Fibroblast of lung (primary cell): ENCODE measurements around the gene XRCC4. TPM values are rescaled to one million over a fixed set of nuclear protein-coding genes. Genes with fewer than 3 reads are reported as not detected.

Experiments used
- DNase-seq, 2 donors: peaks; one replicate each; pipeline versions ENCODE4 v3.0.0 to v3.0.0-alpha.2; 2010; ENCODE audit warnings: low read depth in 2 of 2
- H2AFZ ChIP-seq: 2 replicates; pipeline ENCODE4 v1.5.1; 2012; ENCODE audit warnings: low read length, control low read depth, inconsistent platforms
- H3K27ac ChIP-seq: 2 replicates; pipeline ENCODE4 v1.5.1; 2011; ENCODE audit warnings: low read length, control low read depth; ENCODE audit not compliant: insufficient read depth
- H3K27me3 ChIP-seq: 2 replicates; pipeline ENCODE4 v1.5.1; 2011; ENCODE audit warnings: mild to moderate bottlenecking, low read length; ENCODE audit not compliant: control insufficient read depth, insufficient read depth
- H3K36me3 ChIP-seq: 2 replicates; pipeline ENCODE4 v1.5.1; 2011; ENCODE audit warnings: low read length; ENCODE audit not compliant: control insufficient read depth, insufficient read depth
- H3K4me1 ChIP-seq: 2 replicates; pipeline ENCODE4 v1.5.1; 2011; ENCODE audit warnings: low read length; ENCODE audit not compliant: control insufficient read depth, insufficient read depth; ENCODE audit errors: extremely low read depth
- H3K4me2 ChIP-seq: 2 replicates; pipeline ENCODE4 v1.5.1; 2011; ENCODE audit warnings: low read length, control low read depth; ENCODE audit not compliant: insufficient read depth; ENCODE audit errors: extremely low read depth
- H3K4me3 ChIP-seq, 4 experiments: fragments of 200-600 bp in 1 of 4; sonication (generic) in 1 of 4; replicated peaks in 1 of 4; 2 replicates each; pipeline ENCODE4 v1.5.1; 2011 to 2016; ENCODE audit warnings: low read length in 4 of 4, low read depth in 3 of 4, mild to moderate bottlenecking in 3 of 4, control low read depth in 2 of 4, inconsistent platforms in 1 of 4, mixed read lengths in 1 of 4; ENCODE audit not compliant: insufficient read depth in 1 of 4; ENCODE audit errors: control extremely low read depth in 1 of 4
- H3K79me2 ChIP-seq: 2 replicates; pipeline ENCODE4 v1.5.1; 2012; ENCODE audit warnings: mild to moderate bottlenecking, low read length, inconsistent platforms; ENCODE audit not compliant: control insufficient read depth, insufficient read depth
- H3K9ac ChIP-seq: 2 replicates; pipeline ENCODE4 v1.5.1; 2011; ENCODE audit warnings: mild to moderate bottlenecking, low read length, control low read depth; ENCODE audit not compliant: insufficient read depth
- H3K9me3 ChIP-seq: 2 replicates; pipeline ENCODE4 v1.5.1; 2012; ENCODE audit warnings: low read depth, low read length; ENCODE audit not compliant: control insufficient read depth, insufficient read depth
- H4K20me1 ChIP-seq: 2 replicates; pipeline ENCODE4 v1.5.1; 2011; ENCODE audit warnings: low read length; ENCODE audit not compliant: control insufficient read depth, insufficient read depth; ENCODE audit errors: extremely low read depth
- EZH2 ChIP-seq: IDR thresholded peaks from 2 replicates; pipeline ENCODE4 v1.5.1; 2012; ENCODE audit warnings: low read length, control low read depth, mild to moderate bottlenecking; ENCODE audit errors: missing control alignments
- polyA plus RNA-seq, 2 donors: library from polyadenylated mRNA; depleted of rRNA in 1 of 2; stranded (reverse) in 1 of 2; unstranded in 1 of 2; fragments of >200 nt; gene quantifications; 2 replicates each; pipeline ENCODE4 v1.2.1, GENCODE V29; 2011 to 2012; ENCODE audit warnings: missing spikeins in 1 of 2
- total RNA-seq: library from RNA; depleted of rRNA; stranded (reverse); fragments of >200 nt; gene quantifications from 2 replicates; pipeline ENCODE4 v1.2.1, GENCODE V29; 2014
- TF ChIP-seq, protein P1 (sequence below), 2 donors: IDR thresholded peaks in 1 of 2; conservative IDR thresholded peaks in 1 of 2; 1 replicate in 1 of 2; 2 replicates in 1 of 2; pipeline ENCODE4 v1.5.1; 2011 to 2012; ENCODE audit warnings: low read length in 2 of 2, control low read depth in 1 of 2, inconsistent platforms in 1 of 2, low read depth in 1 of 2, mild to moderate bottlenecking in 1 of 2

Gene XRCC4
- total and polyA plus RNA-seq, 2 donors (not counting 1 experiment from before 2014, with no cell fraction given), result 7.5 to 7.6 TPM

DNA sequence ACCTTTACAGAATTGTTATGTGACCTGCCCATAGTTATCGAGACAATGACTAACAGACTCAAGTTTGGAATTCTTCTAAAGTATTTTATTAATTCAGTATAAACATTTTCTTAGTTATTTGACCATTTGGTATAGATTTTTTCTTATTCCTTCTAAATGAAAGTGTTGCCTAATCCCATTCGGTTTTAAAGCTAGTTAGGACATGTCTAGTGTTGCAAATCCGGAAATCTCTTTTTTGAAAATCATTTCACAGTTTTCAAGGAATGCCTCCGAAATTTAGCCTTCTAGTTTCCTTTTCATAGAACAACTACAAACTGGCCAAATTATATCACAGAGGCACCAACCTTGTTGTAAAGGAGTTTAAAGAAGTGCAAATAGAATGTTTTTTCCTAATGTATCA is 171.8 kb downstream of the XRCC4 start:
- no peak overlapping the region for H3K9ac ChIP-seq
- no peak overlapping the region for H3K4me3 ChIP-seq
- no peak for TF ChIP-seq EZH2
- TF ChIP-seq, protein P1, sequence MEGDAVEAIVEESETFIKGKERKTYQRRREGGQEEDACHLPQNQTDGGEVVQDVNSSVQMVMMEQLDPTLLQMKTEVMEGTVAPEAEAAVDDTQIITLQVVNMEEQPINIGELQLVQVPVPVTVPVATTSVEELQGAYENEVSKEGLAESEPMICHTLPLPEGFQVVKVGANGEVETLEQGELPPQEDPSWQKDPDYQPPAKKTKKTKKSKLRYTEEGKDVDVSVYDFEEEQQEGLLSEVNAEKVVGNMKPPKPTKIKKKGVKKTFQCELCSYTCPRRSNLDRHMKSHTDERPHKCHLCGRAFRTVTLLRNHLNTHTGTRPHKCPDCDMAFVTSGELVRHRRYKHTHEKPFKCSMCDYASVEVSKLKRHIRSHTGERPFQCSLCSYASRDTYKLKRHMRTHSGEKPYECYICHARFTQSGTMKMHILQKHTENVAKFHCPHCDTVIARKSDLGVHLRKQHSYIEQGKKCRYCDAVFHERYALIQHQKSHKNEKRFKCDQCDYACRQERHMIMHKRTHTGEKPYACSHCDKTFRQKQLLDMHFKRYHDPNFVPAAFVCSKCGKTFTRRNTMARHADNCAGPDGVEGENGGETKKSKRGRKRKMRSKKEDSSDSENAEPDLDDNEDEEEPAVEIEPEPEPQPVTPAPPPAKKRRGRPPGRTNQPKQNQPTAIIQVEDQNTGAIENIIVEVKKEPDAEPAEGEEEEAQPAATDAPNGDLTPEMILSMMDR (conservative IDR thresholded peaks at IDR 0.05 in 1 of 2, IDR thresholded peaks at IDR 0.05 in 1 of 2; ENCODE audit: low read depth in 1 of 2, low read length in 2 of 2), result no peak
- DNase-seq, result peak in 1 of 2 donors; percentile 16
- H3K79me2 ChIP-seq, result no peaks in the 10 kb centered on the region
- no peaks in the 10 kb centered on the region for H3K9me3 ChIP-seq
- H4K20me1 ChIP-seq, result no peaks in the 10 kb centered on the region
- H3K36me3 ChIP-seq, result no peaks in the 10 kb centered on the region
- H3K27me3 ChIP-seq, result no peaks in the 10 kb centered on the region
- H2AFZ ChIP-seq, result no peak overlapping the region
- no peak overlapping the region for H3K4me2 ChIP-seq
- no peaks in the 10 kb centered on the region for H3K4me1 ChIP-seq
- no peak overlapping the region for H3K27ac ChIP-seq

DNA sequence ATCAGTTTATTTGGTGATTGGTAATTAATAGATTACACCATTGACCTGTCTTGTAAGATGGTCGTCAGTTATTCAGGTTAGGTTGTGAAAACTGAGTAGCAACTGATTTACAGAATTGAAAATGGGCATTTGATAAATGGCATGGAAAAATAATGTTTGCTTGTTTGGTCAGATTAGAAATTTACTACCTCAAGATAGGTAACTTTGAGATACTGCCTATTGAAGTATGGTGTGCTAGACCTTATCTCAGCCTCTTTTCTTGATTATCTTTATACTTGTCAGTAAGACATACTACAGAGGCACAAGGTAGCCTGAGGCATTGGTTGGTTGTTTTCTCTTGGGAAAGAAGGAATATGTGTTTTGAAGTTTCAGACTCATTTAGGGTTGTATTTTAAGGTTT is 174.5 kb downstream of the XRCC4 start:
- Histone ChIP-seq H3K79me2 (no peaks in the 10 kb centered on the region), H3K9ac (no peak overlapping the region), H3K4me3 (no peak overlapping the region), H3K4me2 (no peak overlapping the region), H4K20me1 (no peaks in the 10 kb centered on the region), H3K4me1 (no peaks in the 10 kb centered on the region), H3K36me3 (no peaks in the 10 kb centered on the region), H3K9me3 (no peaks in the 10 kb centered on the region), H3K27ac (no peak overlapping the region), H3K27me3 (no peaks in the 10 kb centered on the region), H2AFZ (no peak overlapping the region)
- no peak for DNase-seq
- TF ChIP-seq EZH2, result no peak
- TF ChIP-seq, protein P1 (conservative IDR thresholded peaks at IDR 0.05 in 1 of 2, IDR thresholded peaks at IDR 0.05 in 1 of 2; ENCODE audit: low read depth in 1 of 2, low read length in 2 of 2), result no peak

DNA sequence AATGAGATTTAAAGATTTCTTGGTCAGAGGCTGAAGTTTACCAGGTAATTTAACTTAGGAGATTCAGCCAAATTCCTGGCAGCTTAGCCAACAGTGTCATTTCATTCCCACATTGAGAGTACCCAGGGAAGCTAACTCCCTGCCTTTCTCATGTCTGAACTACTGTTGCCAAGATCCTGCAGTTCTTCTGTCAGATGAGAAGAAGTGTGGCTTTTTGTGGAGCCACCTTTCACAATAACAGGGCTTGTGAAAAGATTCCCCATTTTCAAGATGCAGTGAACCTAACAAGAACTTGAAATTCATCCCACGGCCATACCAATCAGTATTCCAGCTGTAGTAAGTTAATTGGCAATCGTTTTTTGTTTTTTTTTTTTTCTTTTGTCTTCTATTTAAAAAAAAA is 176.4 kb downstream of the XRCC4 start:
- H3K79me2 ChIP-seq, result no peaks in the 10 kb centered on the region
- no peak overlapping the region for H3K27ac ChIP-seq
- no peak overlapping the region for H3K4me2 ChIP-seq
- H3K27me3 ChIP-seq, result no peaks in the 10 kb centered on the region
- no peak overlapping the region for H2AFZ ChIP-seq
- TF ChIP-seq, protein P1 (conservative IDR thresholded peaks at IDR 0.05 in 1 of 2, IDR thresholded peaks at IDR 0.05 in 1 of 2; ENCODE audit: low read depth in 1 of 2, low read length in 2 of 2), result no peak
- no peak for TF ChIP-seq EZH2
- no peaks in the 10 kb centered on the region for H3K4me1 ChIP-seq
- no peaks in the 10 kb centered on the region for H4K20me1 ChIP-seq
- no peaks in the 10 kb centered on the region for H3K9me3 ChIP-seq
- peak in 1 of 2 donors; percentile 50 for DNase-seq
- H3K36me3 ChIP-seq, result no peaks in the 10 kb centered on the region
- H3K9ac ChIP-seq, result no peak overlapping the region
- H3K4me3 ChIP-seq, result no peak overlapping the region
